ENCODE measurements around the gene MAP1LC3B2.

MAP1LC3B2 gene

GRCh38 chr12:116528065-116528464, 31.1 kb upstream of the MAP1LC3B2 start:
- ATAC-seq (ENCODE audit: low read depth), result peak; percentile 65
- Histone ChIP-seq H3K4me1 (ENCODE audit: insufficient read depth, poor library complexity, severe bottlenecking) (peaks cover 36% of the 10 kb centered on the region), H3K9me3 (ENCODE audit: severe bottlenecking) (no peaks in the 10 kb centered on the region), H3K36me3 (ENCODE audit: low read depth) (no peaks in the 10 kb centered on the region), H3K4me3 (ENCODE audit: severe bottlenecking) (no peak overlapping the region), H3K27me3 (ENCODE audit: insufficient read depth, poor library complexity, severe bottlenecking) (no peaks in the 10 kb centered on the region), H3K27ac (ENCODE audit: poor library complexity, severe bottlenecking) (peak overlapping the region; percentile 56)
- TF ChIP-seq CTCF (IDR thresholded peaks at IDR 0.05; ENCODE audit: poor library complexity, severe bottlenecking), result no peak
- DNase-seq (ENCODE audit: low spot score), result no peak

- Histone ChIP-seq H3K4me1 (ENCODE audit: insufficient read depth, poor library complexity, severe bottlenecking) (peaks cover 36% of the 10 kb centered on the region), H3K36me3 (ENCODE audit: low read depth) (no peaks in the 10 kb centered on the region), H3K27ac (ENCODE audit: poor library complexity, severe bottlenecking) (peak overlapping the region; percentile 56), H3K9me3 (ENCODE audit: severe bottlenecking) (no peaks in the 10 kb centered on the region), H3K27me3 (ENCODE audit: insufficient read depth, poor library complexity, severe bottlenecking) (no peaks in the 10 kb centered on the region), H3K4me3 (ENCODE audit: severe bottlenecking) (no peak overlapping the region)
- no peak for ATAC-seq (ENCODE audit: low read depth)
- TF ChIP-seq CTCF (IDR thresholded peaks at IDR 0.05; ENCODE audit: poor library complexity, severe bottlenecking), result no peak
- DNase-seq (ENCODE audit: low spot score), result no peak
Measured at GRCh38 chr12:116528498-116528897, 30.7 kb upstream of the MAP1LC3B2 start.

GRCh38 chr12:116529048-116529447, 30.1 kb upstream of the MAP1LC3B2 start:
- Histone ChIP-seq H3K36me3 (ENCODE audit: low read depth) (no peaks in the 10 kb centered on the region), H3K27ac (ENCODE audit: poor library complexity, severe bottlenecking) (peak overlapping the region; percentile 56), H3K27me3 (ENCODE audit: insufficient read depth, poor library complexity, severe bottlenecking) (no peaks in the 10 kb centered on the region), H3K4me1 (ENCODE audit: insufficient read depth, poor library complexity, severe bottlenecking) (peaks cover 36% of the 10 kb centered on the region), H3K9me3 (ENCODE audit: severe bottlenecking) (no peaks in the 10 kb centered on the region), H3K4me3 (ENCODE audit: severe bottlenecking) (no peak overlapping the region)
- DNase-seq (ENCODE audit: low spot score) (no peak), ATAC-seq (ENCODE audit: low read depth) (peak; percentile 8)
- no peak for TF ChIP-seq CTCF (IDR thresholded peaks at IDR 0.05; ENCODE audit: poor library complexity, severe bottlenecking)

GRCh38 chr12:116529686-116530085, 29.5 kb upstream of the MAP1LC3B2 start:
- no peak overlapping the region for H3K4me3 ChIP-seq (ENCODE audit: severe bottlenecking)
- peaks cover 36% of the 10 kb centered on the region for H3K4me1 ChIP-seq (ENCODE audit: insufficient read depth, poor library complexity, severe bottlenecking)
- ATAC-seq (ENCODE audit: low read depth) (no peak), DNase-seq (ENCODE audit: low spot score) (no peak)
- no peak for TF ChIP-seq CTCF (IDR thresholded peaks at IDR 0.05; ENCODE audit: poor library complexity, severe bottlenecking)
- H3K36me3 ChIP-seq (ENCODE audit: low read depth), result no peaks in the 10 kb centered on the region
- no peak overlapping the region for H3K27ac ChIP-seq (ENCODE audit: poor library complexity, severe bottlenecking)
- H3K9me3 ChIP-seq (ENCODE audit: severe bottlenecking), result no peaks in the 10 kb centered on the region
- no peaks in the 10 kb centered on the region for H3K27me3 ChIP-seq (ENCODE audit: insufficient read depth, poor library complexity, severe bottlenecking)

GRCh38 chr12:116532428-116532827, 26.8 kb upstream of the MAP1LC3B2 start:
- Histone ChIP-seq H3K4me1 (ENCODE audit: insufficient read depth, poor library complexity, severe bottlenecking) (peaks cover 10% of the 10 kb centered on the region), H3K9me3 (ENCODE audit: severe bottlenecking) (no peaks in the 10 kb centered on the region), H3K27ac (ENCODE audit: poor library complexity, severe bottlenecking) (no peak overlapping the region), H3K36me3 (ENCODE audit: low read depth) (no peaks in the 10 kb centered on the region), H3K4me3 (ENCODE audit: severe bottlenecking) (no peak overlapping the region), H3K27me3 (ENCODE audit: insufficient read depth, poor library complexity, severe bottlenecking) (no peaks in the 10 kb centered on the region)
- no peak for TF ChIP-seq CTCF (IDR thresholded peaks at IDR 0.05; ENCODE audit: poor library complexity, severe bottlenecking)
- ATAC-seq (ENCODE audit: low read depth) (no peak), DNase-seq (ENCODE audit: low spot score) (no peak)
